Right ventricle myocardium inferior (tissue), 1 donor: Measurements from ENCODE around the gene ALKBH7. TPM values are rescaled to one million over a fixed set of nuclear protein-coding genes. Genes with fewer than 3 reads are reported as not detected.

Source experiments
- ATAC-seq: fragments of 200-7000 bp; cut with Tn5 transposase; one replicate; pipeline ENCODE4 v1.9.1; 2020; ENCODE audit warnings: mild to moderate bottlenecking, moderate library complexity
- DNase-seq: peaks from one replicate; pipeline ENCODE4 v3.0.0; 2021; ENCODE audit errors: missing footprints
- intact Hi-C: fragments of 100-400 bp; cut with DNase I; formaldehyde crosslinking; loops from one replicate; pipeline ENCODE4 v1.11.0; 2022
- microRNA-seq: library from miRNA; unstranded; fragments of <30 nt; microRNA quantifications from one replicate; pipeline ENCODE4 v1.2.0, GENCODE V29; 2020
- total RNA-seq: library from RNA; stranded (reverse); fragmentation: NEBNext Ultra II Directional; extraction: Animal tissue kit (Norgen Biotek cat#: 25700); gene quantifications from one replicate; pipeline ENCODE4 v1.2.1, GENCODE V29; 2021
- donor health status: DM: no; HTN: yes; CAD: no; lungs with severe emphysema.

The ALKBH7 gene
- total RNA-seq, 1 donor from 2014 or later, result 134 TPM

DNA sequence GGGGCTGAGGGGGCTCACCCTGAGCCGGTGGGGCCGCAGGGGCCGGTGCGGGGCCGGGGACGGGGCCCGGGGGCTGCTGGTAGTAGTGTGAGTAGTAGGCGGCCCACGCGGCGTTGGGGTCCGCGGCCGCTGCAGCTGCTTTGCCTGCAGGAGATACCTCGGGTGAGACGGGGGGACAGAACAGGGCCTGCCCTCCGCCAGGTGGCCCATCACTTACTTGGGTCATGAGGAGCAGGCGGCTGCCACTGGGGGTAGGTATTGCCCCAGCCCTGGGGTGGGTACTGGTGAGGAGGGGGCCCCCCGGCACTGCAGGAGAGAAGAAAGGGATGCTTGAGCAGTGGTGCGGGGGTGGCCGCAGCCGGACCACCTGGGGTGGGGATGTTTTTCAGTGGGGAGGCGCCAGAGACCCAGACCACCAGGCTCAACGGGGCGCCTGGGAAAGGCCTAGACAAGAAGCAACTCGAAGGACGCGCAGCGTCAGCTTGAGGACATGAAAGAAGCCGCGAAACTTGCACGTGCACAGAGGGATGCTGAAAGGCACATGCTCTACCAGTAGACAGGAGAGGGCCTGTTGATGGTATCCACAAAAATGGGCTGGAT lies 43.1 kb downstream of the ALKBH7 start:
- ATAC-seq, result no peak

DNA sequence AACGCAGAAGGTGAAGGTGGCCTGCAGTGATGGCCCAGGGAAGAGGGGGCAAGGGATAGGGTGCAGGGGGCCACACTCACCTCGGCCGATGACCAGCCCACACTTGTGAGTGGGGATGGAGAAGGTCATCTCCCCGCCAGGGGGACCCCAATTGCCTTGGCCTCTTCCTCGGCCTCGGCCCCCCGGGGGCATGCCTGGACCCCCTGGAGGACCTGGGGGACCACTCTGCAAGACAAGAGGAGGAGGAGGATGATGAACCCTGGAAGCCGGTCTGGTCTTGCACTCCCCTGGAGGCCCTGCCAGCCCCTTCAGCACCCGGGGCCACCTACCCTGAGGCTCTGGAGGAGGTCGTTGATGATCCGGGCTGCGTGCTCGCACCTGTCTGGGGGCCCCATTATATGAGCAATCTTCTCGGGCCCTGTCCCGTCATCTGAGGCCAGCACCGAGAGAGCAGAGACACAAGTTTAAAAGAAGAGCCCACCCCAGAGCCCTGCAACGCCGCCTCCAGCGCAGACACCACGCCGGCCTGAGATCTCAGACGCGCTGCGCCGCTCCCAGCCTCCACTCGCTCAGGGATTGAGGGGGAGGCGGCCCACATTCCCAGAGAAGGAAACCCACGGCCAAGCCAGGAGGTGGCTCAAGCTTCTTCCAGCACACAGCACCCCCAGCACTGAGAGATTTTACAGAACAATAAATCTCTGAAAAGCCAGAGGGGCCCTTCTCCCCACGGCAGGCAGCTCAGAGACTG lies 44.2 kb downstream of the ALKBH7 start:
- ATAC-seq, result no peak
- DNase-seq, result peak; percentile 54
- intact Hi-C loops, result no loop called here

More for the DNA sequence above, 43.1 kb downstream of the ALKBH7 start:
- intact Hi-C loops, result no loop called here
- peak; percentile 64 for DNase-seq

DNA sequence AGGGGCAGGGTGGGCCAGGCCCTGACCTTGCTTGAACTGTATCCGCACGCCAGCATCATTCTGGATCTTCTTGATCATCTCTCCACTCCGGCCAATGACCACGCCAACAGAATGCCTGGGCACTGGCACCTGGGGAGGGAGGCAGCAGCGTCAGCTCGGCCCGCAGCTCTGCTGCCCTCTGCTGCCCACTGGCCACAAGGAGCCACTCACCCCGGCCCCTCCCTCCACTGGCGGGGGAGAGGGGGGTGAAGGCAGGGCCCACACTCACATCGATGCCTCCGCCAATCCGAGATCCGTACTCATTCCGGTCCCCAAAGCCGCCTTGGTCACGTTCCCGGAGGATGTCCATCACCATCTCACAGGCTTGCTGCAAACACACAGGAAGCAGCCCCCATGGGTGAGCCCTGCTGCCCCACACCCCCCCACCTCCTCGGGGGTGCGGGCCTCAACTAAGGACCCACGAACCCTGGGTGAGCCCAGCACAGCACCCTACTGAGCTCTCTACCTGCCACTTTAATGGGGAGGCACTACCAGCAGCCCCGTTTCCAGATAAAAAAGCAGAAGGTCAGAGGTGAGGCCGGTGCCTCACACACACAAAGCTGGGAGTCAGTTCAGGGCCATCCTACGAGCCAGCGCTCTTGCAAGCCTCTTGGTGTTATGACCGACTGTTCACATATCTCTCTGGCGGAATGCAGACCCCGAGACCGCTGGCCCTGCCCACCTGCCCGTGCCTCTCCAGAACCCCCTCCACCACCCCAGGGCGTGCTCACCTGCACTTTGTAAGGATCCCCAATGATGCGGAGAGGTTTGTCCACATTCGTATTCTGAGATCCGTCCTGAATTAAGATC lies 45.3 kb downstream of the ALKBH7 start:
- ATAC-seq (no peak), DNase-seq (peak; percentile 65)
- intact Hi-C loops, result no loop called here

DNA sequence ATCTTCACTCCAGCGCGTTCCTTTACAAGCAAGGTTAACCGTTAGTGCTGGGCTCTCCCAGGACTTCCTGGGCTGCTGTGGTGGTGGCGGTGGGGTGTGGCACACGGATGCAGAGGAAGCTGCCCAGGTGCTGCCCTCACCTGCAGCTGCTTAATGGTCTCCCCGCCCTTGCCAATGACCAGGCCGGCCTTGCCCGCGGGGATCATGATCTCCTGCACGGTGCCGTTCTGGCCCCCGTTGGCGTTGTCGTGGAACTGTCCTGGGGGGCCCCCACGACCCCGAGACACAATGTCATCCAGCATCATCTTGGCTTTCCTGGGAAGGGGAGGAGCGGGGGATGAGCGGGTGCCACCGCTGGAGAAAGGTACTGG lies 46.0 kb downstream of the ALKBH7 start:
- peak; percentile 45 for DNase-seq
- intact Hi-C loops, result no loop called here

DNA sequence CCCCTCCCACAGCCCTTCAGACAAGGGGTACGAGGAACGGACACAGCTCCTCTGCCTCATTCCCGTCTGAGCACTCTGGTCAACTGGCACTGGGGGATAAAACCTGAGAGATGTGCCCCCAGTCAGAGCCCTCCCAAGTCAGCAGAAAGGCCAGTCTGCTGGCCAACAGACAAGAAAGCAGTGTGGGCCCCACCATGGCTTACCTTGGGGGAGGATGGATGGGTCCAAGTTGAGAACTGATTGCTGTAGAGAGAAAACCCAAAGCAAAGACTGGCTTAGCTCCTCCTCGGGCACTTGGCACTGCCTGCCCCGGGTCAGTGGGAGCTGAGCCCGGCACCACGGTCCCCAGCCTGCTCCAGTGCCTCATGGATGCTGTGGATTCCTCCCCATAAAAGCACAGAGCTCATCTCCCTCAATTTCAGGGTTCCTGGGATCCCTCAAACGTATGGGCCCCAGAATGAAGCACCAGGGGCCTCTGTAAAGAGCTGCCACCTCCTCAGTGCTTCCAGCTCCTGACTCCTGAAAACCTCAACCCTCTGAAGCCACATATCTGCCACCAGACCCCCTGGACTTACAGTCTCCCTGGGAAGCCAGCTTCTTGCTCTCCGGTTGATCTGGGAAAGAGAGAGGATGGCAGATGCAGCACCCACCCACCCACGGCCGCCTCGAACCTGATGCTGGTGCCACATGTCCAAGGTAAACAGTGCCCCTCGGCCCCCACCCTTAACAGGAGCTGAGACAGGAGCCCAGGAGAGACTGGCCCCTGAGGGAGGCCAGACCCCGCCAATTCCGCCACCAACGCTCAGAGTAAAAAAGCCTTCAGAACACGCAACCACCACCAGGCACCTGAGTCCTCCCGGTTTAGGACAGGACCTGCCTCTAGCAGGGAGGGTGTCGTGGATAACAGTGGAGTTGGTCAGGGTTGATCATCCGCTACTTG lies 48.8 kb downstream of the ALKBH7 start:
- intact Hi-C loops, result no loop called here
- ATAC-seq (no peak), DNase-seq (peak; percentile 45)

More for the DNA sequence above, 46.0 kb downstream of the ALKBH7 start:
- no peak for ATAC-seq

DNA sequence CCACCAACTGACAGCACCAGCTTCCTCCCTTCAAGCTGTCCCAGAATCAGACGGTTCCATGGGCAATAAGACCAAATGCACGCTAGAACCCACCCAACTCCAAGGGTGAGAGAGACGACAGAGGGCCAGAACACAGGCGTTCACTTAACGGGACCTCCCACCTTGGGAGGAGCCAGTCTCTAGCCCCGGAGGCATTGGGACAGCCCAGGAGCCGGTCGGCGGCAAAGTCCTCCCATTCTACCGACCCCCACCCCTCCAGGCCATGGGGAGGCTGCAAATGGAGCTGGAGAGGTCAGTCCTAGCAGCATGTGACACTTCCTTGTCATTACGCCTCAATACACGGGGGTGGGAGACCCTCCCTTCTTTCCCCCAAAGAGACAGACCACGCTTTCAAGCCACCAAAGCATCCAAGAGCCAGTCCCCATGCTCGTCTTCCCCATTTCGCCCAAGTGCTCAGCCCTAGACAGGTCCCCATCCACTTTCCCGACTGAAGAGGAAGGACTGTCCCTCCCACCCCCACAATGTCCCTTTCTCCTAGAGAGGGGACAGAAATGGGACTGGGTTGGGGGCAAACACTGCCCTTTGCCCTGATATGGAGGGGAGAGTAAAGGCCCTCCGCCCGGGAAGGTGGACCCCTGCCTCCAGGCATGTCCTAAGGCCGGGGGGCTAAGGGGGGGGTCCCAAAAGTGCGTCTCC lies 51.1 kb downstream of the ALKBH7 start:
- ATAC-seq (no peak), DNase-seq (peak; percentile 60)
- intact Hi-C loops, result no loop called here

DNA sequence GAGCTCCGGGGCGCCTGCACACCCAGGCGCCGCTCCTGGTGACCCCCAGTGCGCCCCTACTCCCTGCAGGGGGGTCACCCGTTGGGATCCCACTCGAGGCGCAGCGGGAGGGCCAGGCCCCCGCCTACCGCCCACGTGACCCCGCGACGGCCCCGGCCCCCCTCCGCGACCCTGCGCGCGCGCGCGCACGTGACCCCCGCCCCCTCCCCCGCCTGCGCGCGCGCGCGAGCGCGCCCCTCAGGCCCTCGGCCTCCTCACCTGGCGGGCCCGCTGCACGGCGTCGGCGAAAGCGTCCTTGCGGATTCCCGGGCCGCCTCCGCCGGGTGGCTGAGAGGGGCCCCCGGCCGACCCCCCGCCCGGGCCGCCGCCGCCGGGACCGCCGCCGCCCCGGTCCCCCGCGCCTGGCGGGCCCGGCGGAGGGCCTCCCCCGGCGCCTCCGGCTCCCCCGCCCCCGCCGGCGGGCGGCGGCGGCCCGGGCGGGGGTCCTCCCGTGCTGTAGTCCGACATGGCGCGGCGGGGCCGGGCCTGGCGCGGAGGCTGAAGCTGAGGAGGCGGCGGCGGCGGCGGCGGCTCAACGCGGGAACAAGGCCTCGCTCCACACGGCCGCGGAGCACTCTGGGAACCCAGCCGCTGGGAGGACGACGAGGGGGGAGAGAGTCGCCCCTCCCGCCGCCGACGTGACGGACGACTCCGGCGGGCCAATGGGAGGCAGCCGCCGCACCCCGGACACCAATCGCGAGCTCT lies 51.8 kb downstream of the ALKBH7 start, which contains the start of gene KHSRP:
Gene KHSRP (minus strand): TSS at position 617 of the 744 bp plus-strand sequence. CDS start 110 bp downstream, at position 507.
- intact Hi-C loops, result no loop called here
- ATAC-seq, result no peak
- DNase-seq, result no peak

Small RNA genes within 50 kb of the gene (microRNA-seq; reads per million reads assigned to microRNA genes)
- gene MIR3940, result not detected
- not detected for gene MIR6790
- gene MIR6885, result not detected

Other genes with a start within 250 kb of the ALKBH7 start
- gene ACSBG2, start 237.1 kb upstream of the ALKBH7 start, total RNA-seq, result not detected
- gene MLLT1, start 92.8 kb upstream of the ALKBH7 start, total RNA-seq, result 40.1 TPM
- gene ACER1, start 39.2 kb upstream of the ALKBH7 start, total RNA-seq, result not detected
- gene CLPP, start 11.3 kb upstream of the ALKBH7 start, total RNA-seq, result 80.3 TPM
- 1.1 TPM for gene PSPN, start 3.1 kb downstream of the ALKBH7 start, total RNA-seq
- gene GTF2F1, start 20.4 kb downstream of the ALKBH7 start, total RNA-seq, result 29.6 TPM
- 87.9 TPM for gene KHSRP, start 52.0 kb downstream of the ALKBH7 start, total RNA-seq
- gene SLC25A41, start 61.0 kb downstream of the ALKBH7 start, total RNA-seq, result 0.16 TPM
- gene SLC25A23, start 87.0 kb downstream of the ALKBH7 start, total RNA-seq, result 89.9 TPM
- not detected for gene CRB3, start 91.5 kb downstream of the ALKBH7 start, total RNA-seq
- 0.92 TPM for gene DENND1C, start 109.0 kb downstream of the ALKBH7 start, total RNA-seq
- gene TUBB4A, start 129.5 kb downstream of the ALKBH7 start, total RNA-seq, result 6.2 TPM
- 0.78 TPM for gene TNFSF9, start 158.2 kb downstream of the ALKBH7 start, total RNA-seq
- gene CD70, start 218.4 kb downstream of the ALKBH7 start, total RNA-seq, result not detected